GM18867 (cell line): ENCODE results near the gene SERGEF.
"Not testable (repeated sequence)": the region's sequence is repeated elsewhere in the genome, so short reads cannot be mapped to it uniquely, and the experiment has no call there.

ENCODE experiments used
- ATAC-seq: cut with Tn5 transposase; IDR thresholded peaks from one replicate; pipeline ENCODE4 v1.9.1; 2021; ENCODE audit warnings: mild to moderate bottlenecking, moderate library complexity; ENCODE audit not compliant: unreplicated experiment

SERGEF gene

GRCh38 chr11:17868398-17868797 is 144.4 kb downstream of the SERGEF start:
- not testable (repeated sequence) for ATAC-seq

- ATAC-seq: no peak
Measured at GRCh38 chr11:17867341-17867740, 145.5 kb downstream of the SERGEF start.

- no peak for ATAC-seq
Measured at GRCh38 chr11:17865765-17866428, 146.9 kb downstream of the SERGEF start.

GRCh38 chr11:17864478-17864941 is 148.3 kb downstream of the SERGEF start:
- peak; percentile 60 for ATAC-seq

- no peak for ATAC-seq
Measured at GRCh38 chr11:17861036-17861755, 151.7 kb downstream of the SERGEF start.

- no peak for ATAC-seq
Measured at GRCh38 chr11:17859552-17859951, 153.3 kb downstream of the SERGEF start.

- peak; percentile 62 for ATAC-seq
Measured at GRCh38 chr11:17855531-17856290, 157.1 kb downstream of the SERGEF start.

- ATAC-seq: no peak
Measured at GRCh38 chr11:17853280-17853679, 159.6 kb downstream of the SERGEF start.

GRCh38 chr11:17852246-17852645 is 160.6 kb downstream of the SERGEF start:
- no peak for ATAC-seq

GRCh38 chr11:17851697-17852096 is 161.2 kb downstream of the SERGEF start:
- no peak for ATAC-seq

- ATAC-seq: no peak
Measured at GRCh38 chr11:17850336-17850735, 162.5 kb downstream of the SERGEF start.

- ATAC-seq: no peak
Measured at GRCh38 chr11:17848715-17849114, 164.1 kb downstream of the SERGEF start.

GRCh38 chr11:17846852-17847453 is 165.9 kb downstream of the SERGEF start:
- no peak for ATAC-seq

GRCh38 chr11:17845431-17845881 is 167.4 kb downstream of the SERGEF start:
- no peak for ATAC-seq

GRCh38 chr11:17840101-17840548 is 172.7 kb downstream of the SERGEF start:
- no peak for ATAC-seq

GRCh38 chr11:17839450-17839849 is 173.4 kb downstream of the SERGEF start:
- no peak for ATAC-seq

- no peak for ATAC-seq
Measured at GRCh38 chr11:17838102-17838501, 174.7 kb downstream of the SERGEF start.

- ATAC-seq: no peak
Measured at GRCh38 chr11:17831883-17832282, 181.0 kb downstream of the SERGEF start.

- ATAC-seq: no peak
Measured at GRCh38 chr11:17831228-17831627, 181.6 kb downstream of the SERGEF start.

GRCh38 chr11:17828311-17828751 is 184.5 kb downstream of the SERGEF start:
- no peak for ATAC-seq

- no peak for ATAC-seq
Measured at GRCh38 chr11:17827006-17827405, 185.8 kb downstream of the SERGEF start.
